G401.6 (cell line): ENCODE results near the gene PTTG2.

Source experiments
- FAIRE-seq: peaks from 2 replicates; lab custom pipeline; 2012; peaks lifted over from hg19 to GRCh38; lab: Jason Lieb, UNC

PTTG2 gene

DNA sequence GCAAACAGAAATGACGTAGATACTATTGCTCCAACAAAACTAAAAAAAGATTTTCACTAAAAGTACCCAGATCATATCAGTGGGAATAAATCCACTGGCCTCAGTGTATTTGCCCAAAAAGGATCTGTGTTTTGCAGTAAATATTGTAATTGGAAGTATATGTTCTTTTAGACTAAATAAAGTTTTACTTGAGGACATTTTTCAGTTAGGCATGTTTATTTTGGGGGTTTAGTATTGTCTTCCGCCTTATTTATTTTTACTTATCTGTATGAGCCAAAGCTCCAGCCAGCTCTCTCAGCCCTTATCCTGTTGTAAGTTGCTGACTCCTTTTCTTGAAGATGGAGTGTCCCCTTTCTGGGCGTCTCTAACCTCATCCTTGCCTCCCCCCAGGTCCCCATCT, 49.8 kb downstream of the PTTG2 start:
- FAIRE-seq = no peak
